Astrocyte of the hippocampus (primary cell): ENCODE data around the gene HOXC9.

Experiments used
- DNase-seq: peaks from one replicate; pipeline ENCODE4 v3.0.0; 2011; ENCODE audit warnings: low read depth, low spot score

The HOXC9 gene

GRCh38 chr12:53988541-53989226 lies 11.3 kb upstream of the HOXC9 start:
- no peak for DNase-seq

GRCh38 chr12:53989227-53990113 lies 10.5 kb upstream of the HOXC9 start:
- no peak for DNase-seq

- no peak for DNase-seq
These were observed 9.5 kb upstream of the HOXC9 start for GRCh38 chr12:53990311-53991076.

GRCh38 chr12:53991077-53991460 lies 8.9 kb upstream of the HOXC9 start:
- no peak for DNase-seq

- no peak for DNase-seq
These were observed 7.5 kb upstream of the HOXC9 start for GRCh38 chr12:53992377-53992889.

- no peak for DNase-seq
These were observed 6.6 kb upstream of the HOXC9 start for GRCh38 chr12:53993162-53994008.

GRCh38 chr12:53994009-53994263 lies 6.0 kb upstream of the HOXC9 start:
- DNase-seq, result no peak

- DNase-seq, result no peak
These were observed 5.5 kb upstream of the HOXC9 start for GRCh38 chr12:53994264-53995001.

- DNase-seq, result no peak
These were observed 5.0 kb upstream of the HOXC9 start for GRCh38 chr12:53995002-53995377.

GRCh38 chr12:53995378-53996239 lies 4.4 kb upstream of the HOXC9 start:
- DNase-seq, result no peak

- no peak for DNase-seq
These were observed 3.4 kb upstream of the HOXC9 start for GRCh38 chr12:53996240-53997203.

- DNase-seq, result no peak
These were observed 2.5 kb upstream of the HOXC9 start for GRCh38 chr12:53997204-53998109.

- DNase-seq, result no peak
These were observed 1.7 kb upstream of the HOXC9 start for GRCh38 chr12:53998110-53998899.

GRCh38 chr12:53998900-53999236 lies 1.1 kb upstream of the HOXC9 start:
- DNase-seq, result no peak

GRCh38 chr12:53999559-54000115 lies 324 bp upstream of the HOXC9 start:
- no peak for DNase-seq
